Rectal smooth muscle tissue (tissue), 1 donor: ENCODE results near the gene MELTF.
"Not testable (repeated sequence)": the region's sequence is repeated elsewhere in the genome, so short reads cannot be mapped to it uniquely, and the experiment has no call there.

Experiments used
- H3K27ac ChIP-seq: one replicate; pipeline ENCODE4 v1.7.0; 2013; ENCODE audit warnings: low read depth, low read length, inconsistent platforms
- H3K27me3 ChIP-seq: one replicate; pipeline ENCODE4 v1.7.0; 2013; ENCODE audit warnings: low read length; ENCODE audit not compliant: control insufficient read depth, insufficient read depth
- H3K36me3 ChIP-seq: one replicate; pipeline ENCODE4 v1.7.0; 2013; ENCODE audit warnings: low read length; ENCODE audit not compliant: control insufficient read depth, insufficient read depth
- H3K4me1 ChIP-seq: one replicate; pipeline ENCODE4 v1.7.0; 2013; ENCODE audit warnings: low read length; ENCODE audit not compliant: control insufficient read depth, insufficient read depth
- H3K4me3 ChIP-seq: one replicate; pipeline ENCODE4 v1.7.0; 2013; ENCODE audit warnings: low read length
- H3K9ac ChIP-seq: one replicate; pipeline ENCODE4 v1.7.0; 2013; ENCODE audit warnings: low read length

MELTF gene

GRCh38 chr3:197034778-197035177 lies 5.2 kb upstream of the MELTF start:
- H3K27ac ChIP-seq, H3K36me3 ChIP-seq, H3K9ac ChIP-seq, H3K4me1 ChIP-seq, H3K4me3 ChIP-seq, H3K27me3 ChIP-seq: not testable (repeated sequence)

DNA sequence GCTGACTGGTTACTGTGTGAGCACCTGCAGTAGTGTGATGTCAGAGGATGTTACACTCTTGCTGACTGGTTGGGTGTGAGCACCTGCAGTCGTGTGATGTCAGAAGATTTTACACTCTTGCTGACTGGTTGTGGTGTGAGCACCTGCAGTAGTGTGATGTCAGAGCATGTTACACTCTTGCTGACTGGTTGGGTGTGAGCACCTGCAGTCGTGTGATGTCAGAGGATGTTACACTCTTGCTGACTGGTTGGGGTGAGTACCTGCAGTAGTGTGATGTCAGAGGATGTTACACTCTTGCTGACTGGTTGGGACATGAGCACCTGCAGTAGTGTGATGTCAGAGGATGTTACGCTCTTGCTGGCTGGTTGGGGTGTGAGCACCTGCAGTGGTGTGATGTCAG lies 4.1 kb upstream of the MELTF start:
- H3K36me3 ChIP-seq, H3K4me3 ChIP-seq, H3K9ac ChIP-seq, H3K27me3 ChIP-seq, H3K27ac ChIP-seq, H3K4me1 ChIP-seq: not testable (repeated sequence)

DNA sequence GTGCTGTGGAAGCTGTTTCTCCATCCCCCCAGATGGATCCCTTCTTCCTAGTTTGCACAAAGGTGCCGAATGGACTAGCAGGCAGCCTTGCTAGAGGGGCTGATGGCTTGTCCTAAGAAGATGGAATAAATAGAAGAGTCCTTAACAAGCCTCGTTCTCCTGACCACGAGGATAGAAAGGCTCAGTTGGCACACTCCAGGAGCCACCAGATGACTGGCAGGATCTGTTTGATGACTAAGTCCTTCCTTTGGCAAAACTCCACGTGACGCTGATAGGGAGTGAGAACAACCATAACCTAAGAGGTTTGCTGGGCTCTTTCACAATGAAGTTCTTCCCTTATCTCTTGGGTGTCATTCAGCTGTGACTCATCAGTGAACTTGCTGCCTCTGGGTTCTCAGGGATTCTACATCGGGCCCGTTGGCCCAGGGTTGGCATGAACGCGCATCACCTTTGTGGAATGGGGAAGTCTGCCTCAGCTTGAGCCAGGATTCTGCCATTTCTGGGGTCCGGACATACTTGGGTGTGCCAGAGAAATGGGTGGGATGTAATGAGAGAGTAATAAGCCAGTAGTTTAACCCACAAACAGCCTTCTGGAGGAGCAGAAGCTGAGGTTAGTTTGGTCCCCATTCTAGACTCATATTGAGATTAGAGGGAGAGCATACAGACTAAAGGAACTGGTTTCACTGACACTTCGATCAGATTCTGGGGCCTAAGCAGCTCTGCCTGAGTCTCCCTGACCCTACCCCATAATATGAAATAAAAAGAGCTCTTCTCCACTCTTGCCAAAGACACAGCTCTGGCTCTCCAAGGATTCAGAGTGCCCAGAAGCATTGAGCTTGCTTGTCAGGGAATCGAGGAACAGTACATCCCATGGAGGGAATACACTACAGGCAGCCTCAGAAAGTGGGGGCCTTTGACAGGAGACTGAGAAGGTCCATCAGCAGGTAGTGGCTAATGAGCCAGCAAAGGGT lies 2.0 kb upstream of the MELTF start:
- Histone ChIP-seq H3K4me3 (no peak overlapping the region), H3K27me3 (no peaks in the 10 kb centered on the region), H3K27ac (no peak overlapping the region), H3K9ac (no peak overlapping the region), H3K4me1 (no peaks in the 10 kb centered on the region), H3K36me3 (no peaks in the 10 kb centered on the region)

DNA sequence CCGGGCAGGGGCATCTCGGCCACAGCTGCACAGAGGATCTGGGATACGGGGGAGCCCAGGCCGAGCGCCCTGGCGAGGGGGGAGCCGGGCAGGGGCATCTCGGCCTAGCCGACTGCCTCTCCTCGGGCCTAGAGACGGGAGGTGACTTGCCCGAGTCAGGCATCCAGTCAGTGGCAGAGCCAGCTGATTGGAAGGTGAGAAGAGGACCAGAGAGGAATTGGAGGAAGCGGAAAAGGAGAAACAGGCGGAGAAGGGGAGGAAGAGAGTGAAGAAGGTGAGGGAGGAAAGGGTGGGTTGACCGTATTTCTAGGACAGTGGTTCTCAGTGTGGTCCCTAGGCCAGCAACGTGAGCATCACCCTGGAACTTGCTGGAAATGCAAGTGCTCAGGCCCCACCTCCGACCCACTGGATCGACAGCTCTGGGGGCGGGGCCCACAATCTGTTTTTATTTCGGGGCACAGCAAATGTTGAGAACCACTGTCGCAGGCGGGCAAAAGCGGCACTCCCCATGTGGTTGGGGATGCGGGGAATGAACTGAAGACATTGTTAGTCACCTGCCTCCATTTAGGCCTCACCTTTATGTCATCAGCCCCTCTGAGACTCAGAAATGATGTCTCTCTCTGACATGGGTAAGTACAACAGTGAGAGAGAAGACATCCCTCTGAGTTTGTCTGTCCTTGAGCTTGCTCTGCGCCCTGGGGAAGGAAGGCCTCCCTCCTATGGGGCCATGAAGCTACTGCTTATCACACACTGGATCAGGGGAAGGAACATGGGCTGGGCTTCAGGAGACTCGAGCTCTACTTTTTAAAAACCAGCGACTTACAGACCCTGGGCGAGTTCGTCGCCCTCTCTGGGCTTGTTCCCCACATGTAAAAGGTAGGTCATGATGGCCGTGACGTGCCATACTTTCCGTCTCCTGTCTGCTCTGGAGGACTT lies 1.0 kb upstream of the MELTF start:
- Histone ChIP-seq H3K27ac (no peak overlapping the region), H3K4me3 (no peak overlapping the region), H3K4me1 (no peaks in the 10 kb centered on the region), H3K27me3 (no peaks in the 10 kb centered on the region), H3K9ac (no peak overlapping the region), H3K36me3 (no peaks in the 10 kb centered on the region)

- Histone ChIP-seq H3K4me3 (peak overlapping the region; percentile 57), H3K27ac (no peak overlapping the region), H3K9ac (no peak overlapping the region), H3K4me1 (no peaks in the 10 kb centered on the region), H3K36me3 (no peaks in the 10 kb centered on the region), H3K27me3 (no peaks in the 10 kb centered on the region)
Measured at GRCh38 chr3:197028728-197029510, 698 bp downstream of the MELTF start.

DNA sequence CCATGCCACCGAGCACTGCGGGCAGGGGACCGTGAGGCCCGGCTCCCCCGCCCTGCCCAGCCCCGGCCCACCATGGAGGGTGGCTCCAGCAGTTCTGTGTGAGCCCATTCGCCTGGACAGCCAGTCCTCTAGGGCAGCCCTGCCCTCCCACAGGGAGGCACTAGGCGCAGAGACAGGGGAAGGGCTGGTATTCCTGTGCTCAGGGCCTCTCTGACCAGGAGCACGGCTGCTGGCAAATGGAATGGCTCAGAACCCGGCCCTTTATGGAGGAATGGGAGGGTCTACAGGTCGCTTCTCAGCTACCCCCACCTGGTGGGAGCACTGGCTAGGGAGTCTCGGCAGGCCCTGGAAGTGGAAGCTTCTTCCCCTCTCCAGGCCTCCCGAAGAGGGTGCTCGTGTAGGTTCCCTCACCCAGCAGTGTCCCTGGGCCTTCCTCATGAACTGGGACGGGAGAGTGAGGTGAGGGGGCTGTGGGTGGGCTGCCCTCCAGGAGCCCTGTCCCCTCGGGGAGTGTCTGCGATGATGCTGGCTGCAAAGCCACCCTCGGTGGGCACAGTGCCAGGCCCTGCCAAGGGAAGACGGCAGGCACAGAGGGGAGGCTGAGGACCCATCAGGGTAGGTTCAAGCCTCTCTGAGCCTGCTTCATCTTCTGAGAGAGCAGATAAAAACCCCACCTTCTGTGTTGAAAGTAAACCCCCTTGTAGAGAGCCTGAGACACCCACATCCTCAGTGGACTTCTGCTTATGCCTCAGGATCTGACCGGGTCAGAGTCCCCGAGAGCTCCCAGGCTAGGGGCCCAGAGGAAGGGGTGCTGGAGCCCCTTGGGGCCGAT lies 1.5 kb downstream of the MELTF start:
- Histone ChIP-seq H3K36me3 (no peaks in the 10 kb centered on the region), H3K9ac (no peak overlapping the region), H3K27me3 (no peaks in the 10 kb centered on the region), H3K27ac (no peak overlapping the region), H3K4me3 (no peak overlapping the region), H3K4me1 (no peaks in the 10 kb centered on the region)

- no peaks in the 10 kb centered on the region for H3K4me1 ChIP-seq
- no peak overlapping the region for H3K4me3 ChIP-seq
- H3K27ac ChIP-seq: no peak overlapping the region
- H3K36me3 ChIP-seq: no peaks in the 10 kb centered on the region
- H3K27me3 ChIP-seq: no peaks in the 10 kb centered on the region
- no peak overlapping the region for H3K9ac ChIP-seq
Measured at GRCh38 chr3:197027151-197027895, 2.3 kb downstream of the MELTF start.

GRCh38 chr3:197026481-197026866 lies 3.1 kb downstream of the MELTF start:
- Histone ChIP-seq H3K9ac (no peak overlapping the region), H3K4me3 (no peak overlapping the region), H3K27ac (no peak overlapping the region), H3K27me3 (no peaks in the 10 kb centered on the region), H3K36me3 (no peaks in the 10 kb centered on the region), H3K4me1 (no peaks in the 10 kb centered on the region)

DNA sequence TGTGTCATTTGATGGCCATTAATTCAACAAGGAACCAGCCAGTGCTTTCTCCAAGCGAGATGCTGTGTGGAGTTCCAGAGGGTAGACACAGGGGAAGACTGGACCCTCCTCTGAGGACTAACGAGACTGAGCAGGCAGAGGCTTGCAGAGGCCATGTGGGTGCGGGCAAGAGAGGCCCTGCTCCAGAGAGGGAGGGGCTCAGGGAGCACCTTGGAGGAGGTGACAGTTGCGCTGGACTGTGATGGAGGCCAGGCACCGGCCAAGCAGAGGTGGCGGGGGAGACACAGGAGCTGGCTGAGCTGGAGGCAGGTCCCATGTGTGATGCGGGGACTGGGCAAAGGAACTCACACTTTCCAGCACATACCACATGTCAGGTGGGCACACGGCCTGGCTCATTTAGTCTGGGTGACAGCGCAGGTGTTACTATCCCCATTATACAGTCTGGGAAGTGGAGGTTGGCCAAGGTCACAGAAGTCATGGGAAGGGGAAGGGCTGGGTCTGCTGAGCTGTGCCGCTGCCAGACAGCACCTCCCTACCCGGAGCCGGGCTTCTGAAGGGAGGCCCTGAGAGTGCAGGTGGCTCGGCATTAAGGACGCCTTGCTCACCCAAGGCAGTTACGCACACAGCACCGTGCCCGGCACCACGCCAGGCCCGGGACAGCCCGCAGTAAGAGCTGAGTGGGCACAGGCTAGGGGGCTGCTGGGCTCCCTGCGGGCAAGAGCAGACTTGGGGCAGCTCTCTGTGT lies 3.7 kb downstream of the MELTF start:
- Histone ChIP-seq H3K4me1 (no peaks in the 10 kb centered on the region), H3K4me3 (no peak overlapping the region), H3K9ac (no peak overlapping the region), H3K27ac (no peak overlapping the region), H3K27me3 (no peaks in the 10 kb centered on the region), H3K36me3 (no peaks in the 10 kb centered on the region)

DNA sequence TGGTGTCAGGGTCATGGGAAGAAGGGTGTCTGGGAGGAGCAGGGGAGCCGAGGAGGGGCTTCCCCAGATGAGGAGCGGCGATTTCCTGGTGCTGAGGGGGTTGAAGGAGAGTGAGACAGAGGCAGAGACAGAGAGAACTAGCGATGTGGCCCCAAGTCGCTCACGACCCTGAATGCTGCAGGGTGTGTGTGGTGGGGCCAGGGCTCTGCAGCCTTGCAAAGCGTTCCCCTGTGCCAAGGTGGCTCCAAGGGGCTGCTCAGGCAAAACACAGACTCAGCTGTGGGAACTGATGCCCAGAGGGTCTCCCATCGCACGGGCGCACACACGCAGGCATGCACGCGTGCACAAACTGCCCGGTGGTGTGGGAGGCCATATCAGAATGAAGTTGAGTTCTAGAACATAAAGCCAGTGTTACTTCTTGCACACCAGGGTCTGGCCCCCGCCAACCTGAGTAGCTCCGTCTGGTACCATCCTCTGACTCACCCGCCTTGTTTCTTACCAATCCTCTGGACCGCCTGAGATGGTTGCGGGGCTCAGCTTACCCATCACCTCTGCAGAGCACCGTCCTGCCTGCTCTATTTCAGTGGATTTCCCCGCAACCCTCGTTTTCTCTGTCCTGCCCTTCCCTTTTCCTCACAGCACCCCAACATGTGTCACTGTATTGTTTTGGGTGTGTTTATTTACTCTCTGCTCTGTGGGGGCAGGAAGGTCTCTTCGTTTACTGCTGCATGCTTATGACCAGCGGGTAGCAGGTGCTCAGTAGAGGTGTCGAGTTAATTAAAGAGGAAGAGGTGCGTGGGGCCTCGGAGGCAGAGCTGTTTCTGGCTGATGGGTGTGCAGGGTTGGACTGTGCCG lies 4.5 kb downstream of the MELTF start:
- Histone ChIP-seq H3K27me3 (no peaks in the 10 kb centered on the region), H3K9ac (no peak overlapping the region), H3K27ac (no peak overlapping the region), H3K4me1 (no peaks in the 10 kb centered on the region), H3K4me3 (no peak overlapping the region), H3K36me3 (no peaks in the 10 kb centered on the region)
